Duodenal mucosa (tissue), 2 donors: ENCODE data around the gene METTL8.
"Not testable (repeated sequence)": the region's sequence is repeated elsewhere in the genome, so short reads cannot be mapped to it uniquely, and the experiment has no call there.

Experiments used
- H3K27ac ChIP-seq: one replicate; pipeline ENCODE4 v1.7.0; 2013; ENCODE audit warnings: low read depth, low read length
- H3K27me3 ChIP-seq, 2 donors: one replicate each; pipeline ENCODE4 v1.7.0; 2013; ENCODE audit warnings: low read length in 2 of 2, control low read depth in 1 of 2; ENCODE audit not compliant: insufficient read depth in 2 of 2, control insufficient read depth in 1 of 2
- H3K36me3 ChIP-seq, 2 donors: one replicate each; pipeline ENCODE4 v1.7.0; 2013; ENCODE audit warnings: low read length in 2 of 2, control low read depth in 1 of 2; ENCODE audit not compliant: insufficient read depth in 2 of 2, control insufficient read depth in 1 of 2
- H3K4me1 ChIP-seq, 2 donors: one replicate each; pipeline ENCODE4 v1.7.0; 2013; ENCODE audit warnings: low read length in 2 of 2, control low read depth in 1 of 2; ENCODE audit not compliant: insufficient read depth in 2 of 2, control insufficient read depth in 1 of 2
- H3K4me3 ChIP-seq, 2 donors: one replicate each; pipeline ENCODE4 v1.7.0; 2013; ENCODE audit warnings: low read length in 2 of 2, low read depth in 1 of 2
- H3K9ac ChIP-seq, 2 donors: one replicate each; pipeline ENCODE4 v1.7.0; 2013; ENCODE audit warnings: low read length in 2 of 2, low read depth in 1 of 2
- H3K9me3 ChIP-seq, 2 donors: one replicate each; pipeline ENCODE4 v1.7.0; 2013; ENCODE audit warnings: low read length in 2 of 2, control low read depth in 1 of 2; ENCODE audit not compliant: control insufficient read depth in 1 of 2

METTL8 gene

DNA sequence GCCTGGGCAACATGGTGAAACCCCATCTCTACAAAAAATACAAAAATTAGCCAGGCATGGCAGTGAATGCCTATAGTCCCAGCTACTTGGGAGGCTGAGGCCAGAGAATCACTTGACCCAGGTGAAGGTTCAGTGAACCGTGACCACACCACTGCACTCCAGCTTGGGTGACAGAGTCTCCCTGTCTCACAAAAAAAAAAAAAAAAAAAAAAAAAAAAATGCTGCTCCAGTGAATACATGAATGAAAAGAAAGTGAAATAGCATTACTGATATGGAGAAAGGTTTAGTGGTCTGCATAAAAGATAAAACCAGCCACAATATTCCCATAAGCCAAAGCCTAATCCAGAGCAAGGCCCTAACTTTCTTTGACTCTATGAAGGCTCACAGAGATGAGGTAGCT, 44.5 kb downstream of the METTL8 start:
- Histone ChIP-seq H3K9me3 (no peaks in the 10 kb centered on the region), H3K27me3 (no peaks in the 10 kb centered on the region), H3K27ac (no peak overlapping the region), H3K9ac (no peak overlapping the region), H3K36me3 (no peaks in the 10 kb centered on the region), H3K4me1 (no peaks in the 10 kb centered on the region), H3K4me3 (no peak overlapping the region)

- Histone ChIP-seq H3K27ac (no peak overlapping the region), H3K9ac (no peak overlapping the region), H3K36me3 (no peaks in the 10 kb centered on the region), H3K4me1 (no peaks in the 10 kb centered on the region), H3K9me3 (no peaks in the 10 kb centered on the region), H3K4me3 (no peak overlapping the region), H3K27me3 (no peaks in the 10 kb centered on the region)
Measured at GRCh38 chr2:171387052-171387451, 46.7 kb downstream of the METTL8 start.

DNA sequence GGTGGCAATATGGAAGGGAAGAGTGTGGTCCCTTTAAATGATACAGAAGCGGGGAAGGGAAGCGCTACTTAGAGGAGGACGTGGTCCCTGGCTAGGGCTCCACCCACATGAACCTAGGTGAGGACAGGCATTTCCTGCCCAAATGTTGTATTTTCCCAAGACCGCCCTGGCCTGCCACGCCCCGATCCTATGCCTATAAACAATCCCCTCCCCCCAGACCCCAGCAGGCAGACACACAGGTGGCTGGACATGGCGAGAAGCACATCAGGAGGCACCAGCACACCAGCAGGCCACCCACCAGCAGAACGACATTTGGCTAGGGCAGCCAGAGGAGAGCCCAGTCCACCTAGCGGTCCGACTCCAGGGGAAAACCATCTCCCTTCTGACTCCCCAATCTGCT, 47.2 kb downstream of the METTL8 start:
- no peaks in the 10 kb centered on the region for H3K9me3 ChIP-seq
- H3K27ac ChIP-seq: no peak overlapping the region
- H3K27me3 ChIP-seq: no peaks in the 10 kb centered on the region
- H3K36me3 ChIP-seq: no peaks in the 10 kb centered on the region
- no peak overlapping the region for H3K9ac ChIP-seq
- no peaks in the 10 kb centered on the region for H3K4me1 ChIP-seq
- no peak overlapping the region for H3K4me3 ChIP-seq

DNA sequence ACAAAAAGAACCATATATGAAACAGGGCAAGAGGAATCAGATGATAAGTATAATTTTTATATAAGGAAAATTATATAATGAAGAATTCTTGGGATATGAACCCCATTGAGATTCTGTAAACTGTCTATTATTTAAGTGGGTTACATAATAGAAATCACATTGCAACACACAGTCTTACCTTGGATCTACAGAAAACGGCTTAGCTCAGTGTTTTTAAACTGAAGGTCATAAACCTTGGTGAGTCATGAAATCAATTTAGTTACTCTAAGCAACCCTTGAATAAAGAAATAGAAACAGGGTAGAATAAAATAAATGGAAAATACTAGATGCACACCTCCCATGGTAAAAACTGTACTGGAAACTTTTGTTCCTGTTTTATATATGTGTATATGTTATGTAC, 50.7 kb downstream of the METTL8 start:
- peaks cover 0 to 7% of the 10 kb centered on the region in 2 donors for H3K9me3 ChIP-seq
- no peaks in the 10 kb centered on the region for H3K4me1 ChIP-seq
- no peak overlapping the region for H3K9ac ChIP-seq
- H3K27ac ChIP-seq: no peak overlapping the region
- H3K4me3 ChIP-seq: no peak overlapping the region
- H3K36me3 ChIP-seq: no peaks in the 10 kb centered on the region
- no peaks in the 10 kb centered on the region for H3K27me3 ChIP-seq

DNA sequence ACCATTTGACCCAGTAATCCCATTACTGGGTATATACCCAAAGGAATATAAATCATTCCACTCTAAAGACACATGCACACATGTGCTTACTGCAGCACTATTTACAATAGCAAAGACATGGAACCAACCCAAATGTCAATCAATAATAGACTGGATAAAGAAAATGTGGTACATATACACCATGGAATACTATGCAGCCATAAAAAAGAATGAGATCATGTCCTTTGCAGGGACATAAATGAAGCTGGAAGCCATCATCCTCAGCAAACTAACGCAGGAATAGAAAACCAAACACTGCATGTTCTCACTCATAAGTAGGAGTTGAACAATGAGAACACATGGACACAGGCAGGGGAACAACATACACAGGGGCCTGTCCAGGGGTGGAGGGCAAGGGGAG, 51.6 kb downstream of the METTL8 start:
- H3K36me3 ChIP-seq, H3K27me3 ChIP-seq, H3K4me3 ChIP-seq, H3K9ac ChIP-seq, H3K27ac ChIP-seq, H3K9me3 ChIP-seq, H3K4me1 ChIP-seq: not testable (repeated sequence)

DNA sequence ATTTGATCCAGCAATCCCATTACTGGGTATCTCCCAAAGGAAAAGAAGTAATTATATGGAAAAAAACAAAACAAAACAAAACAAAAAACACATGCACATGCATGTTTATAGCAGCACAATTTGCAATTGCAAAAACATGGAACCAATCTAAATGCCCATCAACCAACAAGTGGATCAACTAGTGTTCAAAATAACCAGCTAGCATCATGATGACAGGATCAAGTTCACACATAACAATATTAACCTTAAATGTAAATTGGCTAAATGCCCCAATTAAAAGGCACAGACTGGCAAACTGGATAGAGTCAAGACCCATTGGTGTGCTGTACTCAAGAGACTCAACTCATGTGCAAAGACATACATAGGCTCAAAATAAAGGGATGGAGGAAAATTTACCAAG, 55.9 kb downstream of the METTL8 start:
- H3K4me1 ChIP-seq, H3K9ac ChIP-seq, H3K36me3 ChIP-seq, H3K4me3 ChIP-seq, H3K27ac ChIP-seq, H3K27me3 ChIP-seq, H3K9me3 ChIP-seq: not testable (repeated sequence)

DNA sequence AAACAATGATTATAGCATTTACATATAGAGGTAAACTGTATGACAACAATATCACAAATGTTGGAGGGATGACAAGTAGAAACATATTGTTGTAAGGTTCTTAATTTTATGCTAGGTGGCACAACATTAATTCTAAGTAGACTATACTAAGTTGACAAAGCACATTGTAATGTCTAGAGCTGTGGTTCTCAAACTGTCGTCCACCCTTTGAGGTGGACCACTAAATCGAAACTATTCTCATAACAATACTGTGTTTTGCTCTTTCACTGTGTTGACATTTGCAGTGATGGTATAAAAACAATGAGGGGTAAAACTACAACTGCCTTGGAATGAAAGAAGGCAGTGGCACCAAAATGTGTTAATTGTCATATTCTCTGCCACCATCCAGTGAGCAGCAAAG, 66.1 kb downstream of the METTL8 start:
- Histone ChIP-seq H3K4me1 (no peaks in the 10 kb centered on the region), H3K9ac (no peak overlapping the region), H3K27ac (no peak overlapping the region), H3K27me3 (no peaks in the 10 kb centered on the region), H3K9me3 (peaks cover 0 to 2% of the 10 kb centered on the region in 2 donors), H3K36me3 (no peaks in the 10 kb centered on the region), H3K4me3 (no peak overlapping the region)

- no peak overlapping the region for H3K9ac ChIP-seq
- no peak overlapping the region for H3K4me3 ChIP-seq
- H3K27me3 ChIP-seq: no peaks in the 10 kb centered on the region
- no peak overlapping the region for H3K27ac ChIP-seq
- H3K4me1 ChIP-seq: no peaks in the 10 kb centered on the region
- no peaks in the 10 kb centered on the region for H3K36me3 ChIP-seq
- H3K9me3 ChIP-seq: peaks cover 0 to 2% of the 10 kb centered on the region in 2 donors
Measured at GRCh38 chr2:171365778-171366177, 68.0 kb downstream of the METTL8 start.

- H3K9me3 ChIP-seq: peaks cover 0 to 2% of the 10 kb centered on the region in 2 donors
- H3K4me1 ChIP-seq: no peaks in the 10 kb centered on the region
- H3K9ac ChIP-seq: no peak overlapping the region
- H3K4me3 ChIP-seq: no peak overlapping the region
- H3K27me3 ChIP-seq: no peaks in the 10 kb centered on the region
- H3K27ac ChIP-seq: no peak overlapping the region
- H3K36me3 ChIP-seq: no peaks in the 10 kb centered on the region
Measured at GRCh38 chr2:171365232-171365631, 68.6 kb downstream of the METTL8 start.

GRCh38 chr2:171362396-171362795, 71.4 kb downstream of the METTL8 start:
- no peak overlapping the region for H3K9ac ChIP-seq
- H3K36me3 ChIP-seq: no peaks in the 10 kb centered on the region
- H3K4me3 ChIP-seq: no peak overlapping the region
- H3K27me3 ChIP-seq: no peaks in the 10 kb centered on the region
- no peaks in the 10 kb centered on the region for H3K4me1 ChIP-seq
- H3K9me3 ChIP-seq: peaks cover 0 to 2% of the 10 kb centered on the region in 2 donors
- no peak overlapping the region for H3K27ac ChIP-seq

DNA sequence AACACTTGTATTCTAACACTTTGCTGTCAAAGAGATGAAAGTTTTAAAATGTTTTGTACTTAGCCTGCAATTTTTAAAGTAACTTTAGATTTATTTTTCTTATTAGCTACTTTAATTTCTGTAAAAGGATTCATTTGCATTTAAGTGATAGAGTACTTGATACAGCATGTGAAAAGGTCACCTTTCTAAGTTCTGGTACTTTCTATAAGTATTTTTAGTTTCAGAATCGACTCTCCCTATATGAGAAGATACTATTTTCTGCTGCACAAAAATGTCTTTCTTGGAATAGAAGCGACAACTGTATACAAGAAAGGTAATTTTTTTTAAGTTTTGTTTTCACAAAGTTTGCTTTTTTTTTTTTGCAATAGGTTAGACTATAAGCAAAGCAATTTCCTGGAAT, 72.9 kb downstream of the METTL8 start:
- Histone ChIP-seq H3K9me3 (no peaks in the 10 kb centered on the region), H3K4me3 (no peak overlapping the region), H3K9ac (no peak overlapping the region), H3K36me3 (no peaks in the 10 kb centered on the region), H3K27me3 (no peaks in the 10 kb centered on the region), H3K27ac (no peak overlapping the region), H3K4me1 (no peaks in the 10 kb centered on the region)
